MCF 10A (cell line): Measurements from ENCODE around the gene SMIM17. TPM values are rescaled to one million over a fixed set of nuclear protein-coding genes. Genes with fewer than 3 reads are reported as not detected.

Experiments used
- BruUV-seq: library from RNA; stranded (reverse); fragments of 400-500 nt; replicated peaks from 2 replicates; lab custom pipeline; 2021; lab: Mats Ljungman, UMichigan
- CTCF ChIA-PET: fragments of 300-600 bp; sonication (Branson Sonifier 250); formaldehyde crosslinking; extraction: SDS; loops from one replicate; lab custom pipeline; 2021; ENCODE audit warnings: antibody characterized with exemption, inconsistent platforms; lab: Yijun Ruan, JAX
- POLR2A ChIA-PET: fragments of 300-600, 350-650 bp; sonication (Branson Sonifier 250); formaldehyde crosslinking; extraction: SDS; loops from one replicate; lab custom pipeline; 2020; ENCODE audit warnings: antibody characterized with exemption, inconsistent platforms; lab: Yijun Ruan, JAX
- DNase-seq: peaks from one replicate; pipeline ENCODE4 v3.0.0-alpha.2; 2018; ENCODE audit not compliant: unreplicated experiment
- H3K27ac Mint-ChIP-seq: one replicate; pipeline ENCODE4 v1.8.0; 2022; ENCODE audit warnings: mild to moderate bottlenecking, low read depth, mixed read lengths; ENCODE audit not compliant: unreplicated experiment
- H3K27me3 Mint-ChIP-seq: one replicate; pipeline ENCODE4 v1.8.0; 2022; ENCODE audit warnings: mixed read lengths; ENCODE audit not compliant: insufficient read depth, unreplicated experiment
- H3K36me3 Mint-ChIP-seq: one replicate; pipeline ENCODE4 v1.8.0; 2022; ENCODE audit warnings: mild to moderate bottlenecking, moderate library complexity, mixed read lengths; ENCODE audit not compliant: insufficient read depth, unreplicated experiment
- H3K4me1 Mint-ChIP-seq: one replicate; pipeline ENCODE4 v1.8.0; 2022; ENCODE audit warnings: mixed read lengths; ENCODE audit not compliant: insufficient read depth, unreplicated experiment
- H3K4me3 Mint-ChIP-seq: one replicate; pipeline ENCODE4 v1.8.0; 2022; ENCODE audit warnings: mild to moderate bottlenecking, moderate library complexity, mixed read lengths; ENCODE audit not compliant: unreplicated experiment
- H3K9me3 Mint-ChIP-seq: one replicate; pipeline ENCODE4 v1.8.0; 2022; ENCODE audit warnings: mixed read lengths; ENCODE audit not compliant: unreplicated experiment
- CTCF ChIP-seq: fragments of 200-600 bp; IDR thresholded peaks from one replicate; pipeline ENCODE4 v1.8.0; 2022; ENCODE audit warnings: antibody characterized with exemption, mild to moderate bottlenecking; ENCODE audit not compliant: unreplicated experiment
- intact Hi-C: fragments of 100-400 bp; cut with micrococcal nuclease; formaldehyde crosslinking; loops from 2 replicates; pipeline ENCODE4 v1.14.1; 2022
- total RNA-seq: library from RNA; stranded (reverse); gene quantifications from 2 replicates; pipeline ENCODE4 v1.2.3, GENCODE V29; 2022

SMIM17 gene
- total RNA-seq, 1 experiment from 2014 or later: not detected

- no peak for TF ChIP-seq CTCF
- ChIA-PET CTCF (no interaction called here), POLR2A (no interaction called here)
- Mint-ChIP-seq H3K9me3 (peaks cover 32% of the 10 kb centered on the region), H3K4me3 (no peak overlapping the region), H3K36me3 (peaks cover 22% of the 10 kb centered on the region), H3K4me1 (no peaks in the 10 kb centered on the region), H3K27me3 (no peaks in the 10 kb centered on the region), H3K27ac (no peak overlapping the region)
- BruUV-seq: no TSS peak
- no peak for DNase-seq
- intact Hi-C loops: no loop called here
These were observed 25.4 kb upstream of the SMIM17 start for GRCh38 chr19:56617531-56617930.

GRCh38 chr19:56619121-56619520 is 23.8 kb upstream of the SMIM17 start:
- Mint-ChIP-seq H3K9me3 (peaks cover 25% of the 10 kb centered on the region), H3K4me1 (no peaks in the 10 kb centered on the region), H3K27me3 (no peaks in the 10 kb centered on the region), H3K4me3 (no peak overlapping the region), H3K36me3 (peaks cover 22% of the 10 kb centered on the region), H3K27ac (no peak overlapping the region)
- no TSS peak for BruUV-seq
- no peak for DNase-seq
- POLR2A ChIA-PET: no interaction called here
- CTCF ChIA-PET: no interaction called here
- no peak for TF ChIP-seq CTCF
- intact Hi-C loops: no loop called here

DNA sequence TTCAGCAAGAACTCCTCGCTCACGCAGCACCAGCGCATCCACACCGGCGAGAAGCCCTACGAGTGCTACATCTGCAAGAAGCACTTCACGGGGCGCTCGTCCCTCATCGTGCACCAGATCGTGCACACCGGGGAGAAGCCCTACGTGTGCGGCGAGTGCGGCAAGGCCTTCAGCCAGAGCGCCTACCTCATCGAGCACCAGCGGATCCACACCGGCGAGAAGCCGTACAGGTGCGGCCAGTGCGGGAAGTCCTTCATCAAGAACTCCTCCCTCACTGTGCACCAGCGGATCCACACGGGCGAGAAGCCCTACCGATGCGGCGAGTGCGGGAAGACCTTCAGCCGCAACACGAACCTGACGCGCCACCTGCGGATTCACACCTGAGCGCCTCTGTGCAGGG is 20.6 kb upstream of the SMIM17 start:
- Mint-ChIP-seq H3K4me1 (no peaks in the 10 kb centered on the region), H3K36me3 (peaks cover 25% of the 10 kb centered on the region), H3K4me3 (no peak overlapping the region), H3K9me3 (peaks cover 22% of the 10 kb centered on the region), H3K27me3 (no peaks in the 10 kb centered on the region), H3K27ac (no peak overlapping the region)
- no peak for TF ChIP-seq CTCF
- ChIA-PET POLR2A (no interaction called here), CTCF (no interaction called here)
- DNase-seq: no peak
- BruUV-seq: no TSS peak
- intact Hi-C loops: no loop called here

DNA sequence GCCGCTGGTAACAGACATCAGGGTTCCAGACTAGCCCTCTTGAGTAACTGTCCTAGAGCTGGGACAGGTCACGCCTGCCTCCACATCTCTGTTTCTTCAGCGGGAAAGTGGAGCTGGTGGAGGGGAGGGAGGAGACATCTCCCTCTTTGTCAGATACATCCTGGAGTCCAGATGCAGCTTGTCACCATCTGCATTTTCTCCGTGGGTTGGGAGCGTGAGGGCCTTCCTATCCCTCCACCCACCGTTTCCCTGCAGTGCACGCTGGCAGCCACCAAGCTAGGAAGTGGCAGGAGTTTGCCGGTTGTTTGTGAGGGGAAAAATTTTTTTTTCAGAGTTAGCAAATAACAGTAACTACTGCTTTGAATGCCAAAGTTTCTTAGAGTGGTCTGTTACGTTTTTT is 20.0 kb upstream of the SMIM17 start:
- no peak for TF ChIP-seq CTCF
- no peak for DNase-seq
- Mint-ChIP-seq H3K27ac (no peak overlapping the region), H3K4me3 (no peak overlapping the region), H3K36me3 (peaks cover 19% of the 10 kb centered on the region), H3K9me3 (peaks cover 20% of the 10 kb centered on the region), H3K4me1 (no peaks in the 10 kb centered on the region), H3K27me3 (no peaks in the 10 kb centered on the region)
- intact Hi-C loops: no loop called here
- POLR2A ChIA-PET: no interaction called here
- CTCF ChIA-PET: no interaction called here
- no TSS peak for BruUV-seq
